K562 (cell line): ENCODE measurements around the gene HIPK1. TPM values are rescaled to one million over a fixed set of nuclear protein-coding genes. Genes with fewer than 3 reads are reported as not detected.
A peak's percentile ranks its signal among the peaks of the same experiment; 100 is the strongest.

ENCODE experiments used
- CBX5 ChIP-seq: IDR thresholded peaks from 2 replicates; pipeline ENCODE4 v1.6.1; 2014; ENCODE audit warnings: low read depth, borderline replicate concordance
- IFI16 ChIP-seq: fragments of 250-450 bp; sonication (Bioruptor Pico); IDR thresholded peaks from 2 replicates; pipeline ENCODE4 v2.1.2; 2022; ENCODE audit warnings: mild to moderate bottlenecking, inconsistent platforms
- KLF13 ChIP-seq: fragments of 450-650 bp; IDR thresholded peaks from 2 replicates; pipeline ENCODE4 v1.6.1; 2016; ENCODE audit warnings: missing genetic modification characterization, low read depth, mild to moderate bottlenecking, missing compliant biosample characterization, moderate library complexity, borderline replicate concordance
- MAFG ChIP-seq: fragments of 450-650 bp; conservative IDR thresholded peaks from 2 replicates; pipeline ENCODE4 v1.6.1; 2016; ENCODE audit warnings: missing genetic modification characterization, missing compliant biosample characterization
- NELFE ChIP-seq: IDR thresholded peaks from 2 replicates; pipeline ENCODE4 v1.6.1; 2011; ENCODE audit warnings: mild to moderate bottlenecking; ENCODE audit not compliant: insufficient read depth, insufficient read length
- PYGO2 ChIP-seq: fragments of 450-650 bp; IDR thresholded peaks from 2 replicates; pipeline ENCODE4 v1.6.1; 2016; ENCODE audit warnings: mild to moderate bottlenecking, missing genetic modification characterization, moderate library complexity, missing compliant biosample characterization
- RUNX1 ChIP-seq: sonication (generic); IDR thresholded peaks from 2 replicates; pipeline ENCODE4 v1.6.1; 2016; ENCODE audit warnings: antibody characterized with exemption, low read depth
- SAFB2 ChIP-seq: fragments of 200-400 bp; formaldehyde crosslinking; IDR thresholded peaks from 2 replicates; pipeline ENCODE4 v1.6.1; 2018; ENCODE audit warnings: borderline replicate concordance, low read length, low read depth, moderate library complexity; ENCODE audit not compliant: severe bottlenecking
- SMARCA4 ChIP-seq: fragments of 450-650 bp; IDR thresholded peaks from 2 replicates; pipeline ENCODE4 v1.6.1; 2016
- SMARCE1 ChIP-seq: fragments of 450-650 bp; IDR thresholded peaks from 2 replicates; pipeline ENCODE4 v1.7.1; 2016; ENCODE audit warnings: mild to moderate bottlenecking
- TBP ChIP-seq: optimal IDR thresholded peaks from 2 replicates; pipeline ENCODE3; 2011; ENCODE audit warnings: low read depth, low read length, improper control_type of control experiment
- ZBTB43 ChIP-seq: sonication (generic); formaldehyde crosslinking; IDR thresholded peaks from 2 replicates; pipeline ENCODE4 v1.8.0; 2023; ENCODE audit warnings: mild to moderate bottlenecking, missing genetic modification reagents
- ZNF780A ChIP-seq: fragments of 250-450 bp; sonication (Bioruptor Pico); IDR thresholded peaks from 2 replicates; pipeline ENCODE4 v1.5.0; 2021; ENCODE audit warnings: mild to moderate bottlenecking
- polyA plus RNA-seq, 8 experiments: library from polyadenylated mRNA; depleted of rRNA in 4 of 8; stranded (reverse) in 5 of 8; unstranded in 3 of 8; fragments of >200 nt; fragmentation: Nextera tagmentation in 2 of 8; fragmentation: Illumina TruSeq in 1 of 8; extraction: Ambion mirVana in 2 of 8; extraction: Trizol in 1 of 8; gene quantifications; 2 replicates each; pipeline versions ENCODE4 v1.2.1 to v1.2.3, GENCODE V29; 2011 to 2014; ENCODE audit warnings: inconsistent platforms in 1 of 8, missing spikeins in 1 of 8
- total RNA-seq, 7 experiments: library from RNA; depleted of rRNA in 6 of 7; stranded (reverse); fragments of >200 nt in 6 of 7; fragmentation: Illumina TruSeq in 2 of 7; extraction: Trizol in 2 of 7; gene quantifications; 2 replicates each; pipeline versions ENCODE4 v1.2.1 to v1.2.3, GENCODE V29; 2011 to 2021; ENCODE audit warnings: low replicate concordance in 1 of 7
- TF ChIP-seq, protein P1 (sequence below), 2 experiments: fragments of 150-350 bp in 1 of 2; IDR thresholded peaks; 2 replicates each; pipeline ENCODE4 v1.6.1; 2012 to 2016; ENCODE audit warnings: low read depth in 2 of 2, low read length in 2 of 2, mild to moderate bottlenecking in 1 of 2, moderate library complexity in 1 of 2
- TF ChIP-seq, protein P2 (sequence below), 2 experiments: fragments of 450-650 bp in 1 of 2; sonication (generic) in 1 of 2; formaldehyde crosslinking in 1 of 2; IDR thresholded peaks in 1 of 2; conservative IDR thresholded peaks in 1 of 2; 2 replicates each; pipeline versions ENCODE4 v1.6.1 to v1.8.1; 2016 to 2023; ENCODE audit warnings: mild to moderate bottlenecking in 2 of 2, moderate library complexity in 2 of 2, inconsistent platforms in 1 of 2, missing genetic modification reagents in 1 of 2
- TF ChIP-seq, protein P3 (sequence below), 2 experiments: fragments of 250-450 bp in 1 of 2; fragments of 450-650 bp in 1 of 2; sonication (Bioruptor Pico) in 1 of 2; IDR thresholded peaks; 2 replicates each; pipeline versions ENCODE4 v1.6.1 to v1.8.0; 2016 to 2021; ENCODE audit warnings: mild to moderate bottlenecking in 2 of 2, moderate library complexity in 2 of 2, missing compliant biosample characterization in 1 of 2, missing genetic modification characterization in 1 of 2
- TF ChIP-seq, protein P4 (sequence below): fragments of 450-650 bp; IDR thresholded peaks from 2 replicates; pipeline ENCODE4 v1.6.1; 2017; ENCODE audit warnings: antibody characterized with exemption, mild to moderate bottlenecking

HIPK1 gene
- total and polyA plus RNA-seq, 9 of the 15 experiments (the other 6 are each of a cell fraction or from before 2014, with no cell fraction given) = 10.0 to 57.9 (median 29.6) TPM

- TF ChIP-seq, protein P1, sequence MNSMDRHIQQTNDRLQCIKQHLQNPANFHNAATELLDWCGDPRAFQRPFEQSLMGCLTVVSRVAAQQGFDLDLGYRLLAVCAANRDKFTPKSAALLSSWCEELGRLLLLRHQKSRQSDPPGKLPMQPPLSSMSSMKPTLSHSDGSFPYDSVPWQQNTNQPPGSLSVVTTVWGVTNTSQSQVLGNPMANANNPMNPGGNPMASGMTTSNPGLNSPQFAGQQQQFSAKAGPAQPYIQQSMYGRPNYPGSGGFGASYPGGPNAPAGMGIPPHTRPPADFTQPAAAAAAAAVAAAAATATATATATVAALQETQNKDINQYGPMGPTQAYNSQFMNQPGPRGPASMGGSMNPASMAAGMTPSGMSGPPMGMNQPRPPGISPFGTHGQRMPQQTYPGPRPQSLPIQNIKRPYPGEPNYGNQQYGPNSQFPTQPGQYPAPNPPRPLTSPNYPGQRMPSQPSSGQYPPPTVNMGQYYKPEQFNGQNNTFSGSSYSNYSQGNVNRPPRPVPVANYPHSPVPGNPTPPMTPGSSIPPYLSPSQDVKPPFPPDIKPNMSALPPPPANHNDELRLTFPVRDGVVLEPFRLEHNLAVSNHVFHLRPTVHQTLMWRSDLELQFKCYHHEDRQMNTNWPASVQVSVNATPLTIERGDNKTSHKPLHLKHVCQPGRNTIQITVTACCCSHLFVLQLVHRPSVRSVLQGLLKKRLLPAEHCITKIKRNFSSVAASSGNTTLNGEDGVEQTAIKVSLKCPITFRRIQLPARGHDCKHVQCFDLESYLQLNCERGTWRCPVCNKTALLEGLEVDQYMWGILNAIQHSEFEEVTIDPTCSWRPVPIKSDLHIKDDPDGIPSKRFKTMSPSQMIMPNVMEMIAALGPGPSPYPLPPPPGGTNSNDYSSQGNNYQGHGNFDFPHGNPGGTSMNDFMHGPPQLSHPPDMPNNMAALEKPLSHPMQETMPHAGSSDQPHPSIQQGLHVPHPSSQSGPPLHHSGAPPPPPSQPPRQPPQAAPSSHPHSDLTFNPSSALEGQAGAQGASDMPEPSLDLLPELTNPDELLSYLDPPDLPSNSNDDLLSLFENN (IDR thresholded peaks at IDR 0.05; ENCODE audit: low read depth in 2 of 2, low read length in 2 of 2) = 0 out of 4 replicates have a peak, but pooled peaks of 1 of the 2 experiments have one; percentile 6
- TF ChIP-seq, protein P2, sequence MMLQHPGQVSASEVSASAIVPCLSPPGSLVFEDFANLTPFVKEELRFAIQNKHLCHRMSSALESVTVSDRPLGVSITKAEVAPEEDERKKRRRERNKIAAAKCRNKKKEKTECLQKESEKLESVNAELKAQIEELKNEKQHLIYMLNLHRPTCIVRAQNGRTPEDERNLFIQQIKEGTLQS (IDR thresholded peaks at IDR 0.05) = no peak
- TF ChIP-seq, protein P2 (CRISPR knock-in tag; conservative IDR thresholded peaks at IDR 0.05) = 0 out of 2 replicates have a peak, but pooled peaks have one; percentile 5
- TF ChIP-seq KLF13 (tag) (0 out of 2 replicates have a peak, but pooled peaks have one; percentile 18), CBX5 (no peak), TBP (no peak), SAFB2 (no peak), RUNX1 (no peak), SMARCE1 (no peak; the same call in 1 of the 2 replicates), IFI16 (no peak), ZBTB43 (CRISPR knock-in tag) (no peak), NELFE (no peak), SMARCA4 (peak; percentile 60; the same call in 1 of the 2 replicates), MAFG (tag) (no peak), ZNF780A (CRISPR knock-in tag) (no peak), PYGO2 (tag) (no peak)
- TF ChIP-seq, protein P3, sequence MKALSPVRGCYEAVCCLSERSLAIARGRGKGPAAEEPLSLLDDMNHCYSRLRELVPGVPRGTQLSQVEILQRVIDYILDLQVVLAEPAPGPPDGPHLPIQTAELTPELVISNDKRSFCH (CRISPR knock-in tag; IDR thresholded peaks at IDR 0.05) = no peak
- TF ChIP-seq, protein P3 (tag; IDR thresholded peaks at IDR 0.05) = 0 out of 2 replicates have a peak, but pooled peaks have one; percentile 44
- TF ChIP-seq, protein P4, sequence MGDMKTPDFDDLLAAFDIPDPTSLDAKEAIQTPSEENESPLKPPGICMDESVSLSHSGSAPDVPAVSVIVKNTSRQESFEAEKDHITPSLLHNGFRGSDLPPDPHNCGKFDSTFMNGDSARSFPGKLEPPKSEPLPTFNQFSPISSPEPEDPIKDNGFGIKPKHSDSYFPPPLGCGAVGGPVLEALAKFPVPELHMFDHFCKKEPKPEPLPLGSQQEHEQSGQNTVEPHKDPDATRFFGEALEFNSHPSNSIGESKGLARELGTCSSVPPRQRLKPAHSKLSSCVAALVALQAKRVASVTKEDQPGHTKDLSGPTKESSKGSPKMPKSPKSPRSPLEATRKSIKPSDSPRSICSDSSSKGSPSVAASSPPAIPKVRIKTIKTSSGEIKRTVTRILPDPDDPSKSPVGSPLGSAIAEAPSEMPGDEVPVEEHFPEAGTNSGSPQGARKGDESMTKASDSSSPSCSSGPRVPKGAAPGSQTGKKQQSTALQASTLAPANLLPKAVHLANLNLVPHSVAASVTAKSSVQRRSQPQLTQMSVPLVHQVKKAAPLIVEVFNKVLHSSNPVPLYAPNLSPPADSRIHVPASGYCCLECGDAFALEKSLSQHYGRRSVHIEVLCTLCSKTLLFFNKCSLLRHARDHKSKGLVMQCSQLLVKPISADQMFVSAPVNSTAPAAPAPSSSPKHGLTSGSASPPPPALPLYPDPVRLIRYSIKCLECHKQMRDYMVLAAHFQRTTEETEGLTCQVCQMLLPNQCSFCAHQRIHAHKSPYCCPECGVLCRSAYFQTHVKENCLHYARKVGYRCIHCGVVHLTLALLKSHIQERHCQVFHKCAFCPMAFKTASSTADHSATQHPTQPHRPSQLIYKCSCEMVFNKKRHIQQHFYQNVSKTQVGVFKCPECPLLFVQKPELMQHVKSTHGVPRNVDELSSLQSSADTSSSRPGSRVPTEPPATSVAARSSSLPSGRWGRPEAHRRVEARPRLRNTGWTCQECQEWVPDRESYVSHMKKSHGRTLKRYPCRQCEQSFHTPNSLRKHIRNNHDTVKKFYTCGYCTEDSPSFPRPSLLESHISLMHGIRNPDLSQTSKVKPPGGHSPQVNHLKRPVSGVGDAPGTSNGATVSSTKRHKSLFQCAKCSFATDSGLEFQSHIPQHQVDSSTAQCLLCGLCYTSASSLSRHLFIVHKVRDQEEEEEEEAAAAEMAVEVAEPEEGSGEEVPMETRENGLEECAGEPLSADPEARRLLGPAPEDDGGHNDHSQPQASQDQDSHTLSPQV = 0 out of 2 replicates have a peak, but pooled peaks have one; percentile 12
Measured at GRCh38 chr1:113905435-113905861, 23.7 kb upstream of the HIPK1 start (continued).
